ENCODE measurements around the gene KCNN2.

Gene KCNN2

GRCh38 chr5:114434396-114435219, 72.7 kb downstream of the KCNN2 start:
- no peak for DNase-seq (ENCODE audit: low read depth)
- H3K4me3 ChIP-seq (ENCODE audit: low read depth, low read length) = no peak overlapping the region
- no peak for TF ChIP-seq CTCF (IDR thresholded peaks at IDR 0.05; ENCODE audit: insufficient read depth, low read depth, low read length, missing control alignments)

GRCh38 chr5:114435220-114435481, 73.3 kb downstream of the KCNN2 start:
- no peak overlapping the region for H3K4me3 ChIP-seq (ENCODE audit: low read depth, low read length)
- no peak for TF ChIP-seq CTCF (IDR thresholded peaks at IDR 0.05; ENCODE audit: insufficient read depth, low read depth, low read length, missing control alignments)
- DNase-seq (ENCODE audit: low read depth) = no peak

- peak; percentile 44 for DNase-seq (ENCODE audit: low read depth)
- TF ChIP-seq CTCF (IDR thresholded peaks at IDR 0.05; ENCODE audit: insufficient read depth, low read depth, low read length, missing control alignments) = no peak
- no peak overlapping the region for H3K4me3 ChIP-seq (ENCODE audit: low read depth, low read length)
Observed at GRCh38 chr5:114435885-114436299, 74.0 kb downstream of the KCNN2 start.

- H3K4me3 ChIP-seq (ENCODE audit: low read depth, low read length) = no peak overlapping the region
- TF ChIP-seq CTCF (IDR thresholded peaks at IDR 0.05; ENCODE audit: insufficient read depth, low read depth, low read length, missing control alignments) = no peak
- DNase-seq (ENCODE audit: low read depth) = no peak
Observed at GRCh38 chr5:114437936-114438335, 76.1 kb downstream of the KCNN2 start.

GRCh38 chr5:114438471-114438870, 76.6 kb downstream of the KCNN2 start:
- no peak for TF ChIP-seq CTCF (IDR thresholded peaks at IDR 0.05; ENCODE audit: insufficient read depth, low read depth, low read length, missing control alignments)
- no peak for DNase-seq (ENCODE audit: low read depth)

GRCh38 chr5:114447084-114447773, 85.4 kb downstream of the KCNN2 start:
- peak; percentile 20 for DNase-seq (ENCODE audit: low read depth)
- H3K4me3 ChIP-seq (ENCODE audit: low read depth, low read length) = no peak overlapping the region

More at GRCh38 chr5:114438471-114438870, 76.6 kb downstream of the KCNN2 start:
- no peak overlapping the region for H3K4me3 ChIP-seq (ENCODE audit: low read depth, low read length)

More at GRCh38 chr5:114447084-114447773, 85.4 kb downstream of the KCNN2 start:
- peak; percentile 21 for TF ChIP-seq CTCF (IDR thresholded peaks at IDR 0.05; ENCODE audit: insufficient read depth, low read depth, low read length, missing control alignments)

Data from GM12865 (cell line).